Measurements from ENCODE around the gene ZNF521. TPM values are rescaled to one million over a fixed set of nuclear protein-coding genes. Genes with fewer than 3 reads are reported as not detected.
A peak's percentile ranks its signal among the peaks of the same experiment; 100 is the strongest.

Gene ZNF521
- total and polyA plus RNA-seq, 4 donors = 0.50 to 3.7 (median 1.5) TPM

- WGBS = 68% methylated on average over 6 of the region's 6 CpGs
- Histone ChIP-seq H3K36me3 (ENCODE audit: control insufficient read depth in 4 of 4, insufficient read depth in 3 of 4, low read depth in 1 of 4, low read length in 3 of 4) (no peaks in the 10 kb centered on the region), H3K9ac (ENCODE audit: low read depth in 1 of 2, low read length in 2 of 2) (no peak overlapping the region), H3K9me3 (ENCODE audit: control insufficient read depth in 4 of 4, low read length in 3 of 4) (no peaks in the 10 kb centered on the region), H3K27me3 (ENCODE audit: control insufficient read depth in 4 of 4, insufficient read depth in 4 of 4, low read length in 3 of 4) (no peaks in the 10 kb centered on the region), H3K4me1 (ENCODE audit: control insufficient read depth in 4 of 4, insufficient read depth in 4 of 4, low read length in 3 of 4) (no peaks in the 10 kb centered on the region), H3K27ac (ENCODE audit: low read depth in 1 of 2, low read length in 2 of 2) (peak overlapping the region in 1 of 2 donors; percentile 18), H3K4me3 (ENCODE audit: low read depth in 1 of 3, low read length in 3 of 3) (no peak overlapping the region)
- TF ChIP-seq EGR1 (IDR thresholded peaks at IDR 0.05; ENCODE audit: low read depth in 2 of 2) (no peak), RAD21 (IDR thresholded peaks at IDR 0.05) (no peak), RXRA (IDR thresholded peaks at IDR 0.05) (no peak), CTCF (IDR thresholded peaks at IDR 0.05; ENCODE audit: low read depth, low read length, missing input control) (no peak), HNF4A (conservative IDR thresholded peaks at IDR 0.05) (no peak), REST (IDR thresholded peaks at IDR 0.05) (no peak), JUND (IDR thresholded peaks at IDR 0.05) (no peak), YY1 (IDR thresholded peaks at IDR 0.05) (no peak), ATF3 (IDR thresholded peaks at IDR 0.05) (no peak), FOXA2 (IDR thresholded peaks at IDR 0.05) (no peak), HNF4G (IDR thresholded peaks at IDR 0.05) (no peak), FOXA1 (IDR thresholded peaks at IDR 0.05) (no peak), SP1 (IDR thresholded peaks at IDR 0.05) (no peak), TAF1 (conservative IDR thresholded peaks at IDR 0.05) (no peak), GABPA (IDR thresholded peaks at IDR 0.05 in 1 of 2, conservative IDR thresholded peaks at IDR 0.05 in 1 of 2) (no peak)
- TF ChIP-seq, protein P1, sequence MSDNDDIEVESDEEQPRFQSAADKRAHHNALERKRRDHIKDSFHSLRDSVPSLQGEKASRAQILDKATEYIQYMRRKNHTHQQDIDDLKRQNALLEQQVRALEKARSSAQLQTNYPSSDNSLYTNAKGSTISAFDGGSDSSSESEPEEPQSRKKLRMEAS (IDR thresholded peaks at IDR 0.05) = no peak
- no peak for DNase-seq (ENCODE audit: low spot score)
Observed at GRCh38 chr18:25097057-25097456, 254.9 kb downstream of the ZNF521 start.

- Histone ChIP-seq H3K9ac (ENCODE audit: low read depth in 1 of 2, low read length in 2 of 2) (no peak overlapping the region), H3K36me3 (ENCODE audit: control insufficient read depth in 4 of 4, insufficient read depth in 3 of 4, low read depth in 1 of 4, low read length in 3 of 4) (no peaks in the 10 kb centered on the region), H3K4me3 (ENCODE audit: low read depth in 1 of 3, low read length in 3 of 3) (no peak overlapping the region), H3K4me1 (ENCODE audit: control insufficient read depth in 4 of 4, insufficient read depth in 4 of 4, low read length in 3 of 4) (no peaks in the 10 kb centered on the region), H3K27me3 (ENCODE audit: control insufficient read depth in 4 of 4, insufficient read depth in 4 of 4, low read length in 3 of 4) (no peaks in the 10 kb centered on the region), H3K9me3 (ENCODE audit: control insufficient read depth in 4 of 4, low read length in 3 of 4) (no peaks in the 10 kb centered on the region), H3K27ac (ENCODE audit: low read depth in 1 of 2, low read length in 2 of 2) (no peak overlapping the region)
- no peak for DNase-seq (ENCODE audit: low spot score)
- WGBS = 70% methylated on average over 3 of the region's 3 CpGs
- no peak for TF ChIP-seq HNF4G (IDR thresholded peaks at IDR 0.05)
- no peak for TF ChIP-seq ATF3 (IDR thresholded peaks at IDR 0.05)
- no peak for TF ChIP-seq RAD21 (IDR thresholded peaks at IDR 0.05)
- no peak for TF ChIP-seq NR2F2 (IDR thresholded peaks at IDR 0.05)
- no peak for TF ChIP-seq TAF1 (conservative IDR thresholded peaks at IDR 0.05)
- TF ChIP-seq GABPA (IDR thresholded peaks at IDR 0.05 in 1 of 2, conservative IDR thresholded peaks at IDR 0.05 in 1 of 2) = no peak
- TF ChIP-seq SP1 (IDR thresholded peaks at IDR 0.05) = no peak
- TF ChIP-seq ZBTB33 (IDR thresholded peaks at IDR 0.05) = no peak
- TF ChIP-seq HNF4A (conservative IDR thresholded peaks at IDR 0.05) = no peak
- TF ChIP-seq CTCF (IDR thresholded peaks at IDR 0.05; ENCODE audit: low read depth, low read length, missing input control) = no peak
- no peak for TF ChIP-seq YY1 (IDR thresholded peaks at IDR 0.05)
- no peak for TF ChIP-seq FOXA2 (IDR thresholded peaks at IDR 0.05)
- TF ChIP-seq RXRA (IDR thresholded peaks at IDR 0.05) = no peak
Observed at GRCh38 chr18:25093141-25093540, 258.8 kb downstream of the ZNF521 start.
